Activated naive CD4-positive, alpha-beta T cell treated with anti-CD3 and anti-CD28 coated beads, Interleukin-2, amount 50 U/mL, for 24 hours (primary cell): ENCODE results near the gene POLL.
"Not testable (repeated sequence)": the region's sequence is repeated elsewhere in the genome, so short reads cannot be mapped to it uniquely, and the experiment has no call there.

ENCODE experiments used
- H3K27ac Mint-ChIP-seq: one replicate; pipeline ENCODE4 v1.8.0; 2021; ENCODE audit warnings: mild to moderate bottlenecking, mixed read lengths
- H3K27me3 Mint-ChIP-seq: one replicate; pipeline ENCODE4 v1.8.0; 2021; ENCODE audit warnings: mixed read lengths
- H3K36me3 Mint-ChIP-seq: one replicate; pipeline ENCODE4 v1.8.0; 2021; ENCODE audit warnings: mixed read lengths
- H3K4me1 Mint-ChIP-seq: one replicate; pipeline ENCODE4 v1.8.0; 2021; ENCODE audit warnings: mixed read lengths
- H3K4me3 Mint-ChIP-seq: one replicate; pipeline ENCODE4 v1.8.0; 2021; ENCODE audit warnings: mild to moderate bottlenecking, mixed read lengths
- H3K9me3 Mint-ChIP-seq: one replicate; pipeline ENCODE4 v1.8.0; 2021; ENCODE audit warnings: mixed read lengths

POLL gene

GRCh38 chr10:101615525-101616116, 27.6 kb upstream of the POLL start:
- H3K27ac Mint-ChIP-seq = no peak overlapping the region

GRCh38 chr10:101614663-101615524, 26.8 kb upstream of the POLL start:
- Mint-ChIP-seq H3K27me3 (no peaks in the 10 kb centered on the region), H3K4me3 (no peak overlapping the region), H3K9me3 (no peaks in the 10 kb centered on the region), H3K4me1 (peaks cover 4% of the 10 kb centered on the region), H3K27ac (no peak overlapping the region), H3K36me3 (peaks cover 4% of the 10 kb centered on the region)

More at GRCh38 chr10:101615525-101616116, 27.6 kb upstream of the POLL start:
- no peaks in the 10 kb centered on the region for H3K27me3 Mint-ChIP-seq
- H3K9me3 Mint-ChIP-seq = no peaks in the 10 kb centered on the region
- H3K36me3 Mint-ChIP-seq = peaks cover 4% of the 10 kb centered on the region
- no peak overlapping the region for H3K4me3 Mint-ChIP-seq
- peaks cover 4% of the 10 kb centered on the region for H3K4me1 Mint-ChIP-seq

GRCh38 chr10:101613646-101614045, 25.6 kb upstream of the POLL start:
- Mint-ChIP-seq H3K4me3 (no peak overlapping the region), H3K27me3 (no peaks in the 10 kb centered on the region), H3K4me1 (peaks cover 4% of the 10 kb centered on the region), H3K9me3 (no peaks in the 10 kb centered on the region), H3K36me3 (peaks cover 6% of the 10 kb centered on the region), H3K27ac (no peak overlapping the region)

GRCh38 chr10:101612872-101613271, 24.8 kb upstream of the POLL start:
- Mint-ChIP-seq H3K27me3 (no peaks in the 10 kb centered on the region), H3K4me1 (peaks cover 4% of the 10 kb centered on the region), H3K27ac (no peak overlapping the region), H3K36me3 (peaks cover 6% of the 10 kb centered on the region), H3K9me3 (no peaks in the 10 kb centered on the region), H3K4me3 (no peak overlapping the region)

GRCh38 chr10:101612086-101612485, 24.0 kb upstream of the POLL start:
- Mint-ChIP-seq H3K27me3 (no peaks in the 10 kb centered on the region), H3K9me3 (no peaks in the 10 kb centered on the region), H3K27ac (peak overlapping the region; percentile 12), H3K36me3 (peaks cover 3% of the 10 kb centered on the region), H3K4me1 (peaks cover 4% of the 10 kb centered on the region), H3K4me3 (no peak overlapping the region)

DNA sequence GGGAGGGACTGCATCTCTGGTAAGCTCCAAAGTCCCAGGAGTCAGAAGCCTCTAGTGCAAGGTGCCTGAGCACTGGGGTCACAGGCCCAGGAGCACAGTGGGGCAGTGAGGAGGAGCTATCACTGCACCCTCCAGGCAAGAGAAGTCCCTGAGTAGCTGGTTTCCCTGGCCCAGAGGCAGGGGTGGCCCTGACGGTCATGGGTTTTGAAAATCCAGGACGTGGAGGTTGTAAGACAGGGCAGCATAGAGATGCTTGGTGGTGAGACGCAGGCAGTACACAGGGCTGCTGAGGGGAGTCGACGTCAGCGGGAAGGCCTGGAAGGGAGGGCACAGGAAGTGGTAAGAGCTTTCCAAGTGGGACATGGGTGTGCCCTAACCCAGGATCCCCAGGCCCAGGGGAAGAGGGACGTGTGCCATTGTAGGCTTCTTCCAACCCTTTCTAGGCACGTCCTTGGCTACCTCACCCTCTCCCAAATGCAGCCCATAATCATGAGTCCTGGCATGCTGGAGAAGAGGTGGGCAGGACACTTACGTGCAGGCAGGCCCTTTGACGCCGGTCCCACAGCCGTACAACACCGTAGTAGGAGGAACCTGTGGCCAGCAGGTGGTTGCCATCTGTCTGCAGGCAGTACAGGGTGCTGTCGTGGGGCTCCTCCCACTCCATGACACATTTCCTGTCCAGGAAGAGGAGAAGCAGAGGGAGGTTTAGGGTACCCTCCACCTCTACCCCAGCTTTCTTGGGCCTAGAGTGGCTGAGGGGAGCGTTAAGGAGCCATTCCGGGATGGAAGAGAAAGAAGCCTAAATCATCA, 23.2 kb upstream of the POLL start:
- peak overlapping the region; percentile 68 for H3K27ac Mint-ChIP-seq
- no peak overlapping the region for H3K4me3 Mint-ChIP-seq
- H3K9me3 Mint-ChIP-seq = no peaks in the 10 kb centered on the region
- H3K27me3 Mint-ChIP-seq = no peaks in the 10 kb centered on the region
- peaks cover 3% of the 10 kb centered on the region for H3K36me3 Mint-ChIP-seq
- H3K4me1 Mint-ChIP-seq = peaks cover 4% of the 10 kb centered on the region

- Mint-ChIP-seq H3K9me3 (no peaks in the 10 kb centered on the region), H3K27me3 (no peaks in the 10 kb centered on the region), H3K4me3 (no peak overlapping the region), H3K36me3 (peaks cover 3% of the 10 kb centered on the region), H3K4me1 (peaks cover 4% of the 10 kb centered on the region), H3K27ac (no peak overlapping the region)
Observed at GRCh38 chr10:101609481-101609880, 21.4 kb upstream of the POLL start.

DNA sequence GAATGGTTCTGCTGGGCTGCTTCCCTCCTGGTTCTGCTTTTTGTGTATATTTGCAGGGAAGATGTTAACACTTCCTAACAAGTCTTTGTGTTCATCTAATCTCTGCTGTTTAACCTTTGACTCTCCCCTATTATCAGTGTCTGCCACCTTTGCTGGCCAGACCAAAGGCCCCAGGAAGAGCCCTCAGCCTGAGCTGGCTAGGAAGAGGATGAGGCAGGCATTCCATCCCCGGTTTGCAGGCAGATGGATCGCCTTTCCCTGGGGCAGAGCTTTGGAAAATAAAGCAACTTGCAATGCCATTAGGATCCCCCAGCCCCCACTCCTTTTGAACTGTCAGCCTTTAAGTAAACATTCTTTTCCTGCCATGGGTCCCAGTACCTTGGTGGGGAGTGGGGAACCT, 19.1 kb upstream of the POLL start:
- Mint-ChIP-seq H3K27me3 (no peaks in the 10 kb centered on the region), H3K36me3 (peaks cover 5% of the 10 kb centered on the region), H3K9me3 (no peaks in the 10 kb centered on the region), H3K4me1 (peaks cover 4% of the 10 kb centered on the region), H3K4me3 (no peak overlapping the region), H3K27ac (no peak overlapping the region)

DNA sequence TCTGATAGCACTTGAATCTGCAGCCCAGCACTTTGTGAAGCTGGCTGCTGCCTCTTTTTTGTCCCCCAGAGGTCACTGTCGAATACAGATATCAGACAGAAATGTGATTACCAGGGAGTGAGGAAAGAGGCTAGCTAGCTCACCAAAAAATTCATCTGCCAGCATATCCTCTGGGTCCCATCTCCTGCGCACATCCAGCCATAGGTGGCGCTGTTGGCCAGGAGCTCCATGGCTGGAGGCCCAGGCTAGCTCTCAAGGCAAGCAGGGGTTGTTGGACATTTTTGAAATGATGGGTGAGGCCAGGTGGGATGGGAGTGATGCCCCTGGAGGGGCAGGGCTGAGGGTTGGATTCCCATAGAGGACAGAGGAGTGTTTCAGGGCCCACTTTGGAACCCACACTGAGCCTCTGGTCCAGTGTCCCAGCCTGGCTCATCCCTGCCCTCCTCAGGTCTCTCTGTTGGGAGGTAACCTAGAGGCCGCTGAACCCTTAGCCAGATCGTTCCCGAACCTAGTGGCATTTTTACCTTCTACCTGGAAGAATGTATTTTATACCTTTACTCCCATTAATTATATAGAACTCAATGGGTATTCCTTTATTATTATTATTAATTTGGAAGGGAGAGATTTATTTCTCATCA, 14.8 kb upstream of the POLL start:
- Mint-ChIP-seq H3K4me3 (no peak overlapping the region), H3K9me3 (no peaks in the 10 kb centered on the region), H3K4me1 (no peaks in the 10 kb centered on the region), H3K27ac (peak overlapping the region; percentile 41), H3K36me3 (peaks cover 1% of the 10 kb centered on the region), H3K27me3 (no peaks in the 10 kb centered on the region)

- Mint-ChIP-seq H3K27me3 (no peaks in the 10 kb centered on the region), H3K4me1 (no peaks in the 10 kb centered on the region), H3K36me3 (peaks cover 1% of the 10 kb centered on the region), H3K27ac (no peak overlapping the region), H3K9me3 (no peaks in the 10 kb centered on the region), H3K4me3 (no peak overlapping the region)
Observed at GRCh38 chr10:101601541-101601940, 13.5 kb upstream of the POLL start.

DNA sequence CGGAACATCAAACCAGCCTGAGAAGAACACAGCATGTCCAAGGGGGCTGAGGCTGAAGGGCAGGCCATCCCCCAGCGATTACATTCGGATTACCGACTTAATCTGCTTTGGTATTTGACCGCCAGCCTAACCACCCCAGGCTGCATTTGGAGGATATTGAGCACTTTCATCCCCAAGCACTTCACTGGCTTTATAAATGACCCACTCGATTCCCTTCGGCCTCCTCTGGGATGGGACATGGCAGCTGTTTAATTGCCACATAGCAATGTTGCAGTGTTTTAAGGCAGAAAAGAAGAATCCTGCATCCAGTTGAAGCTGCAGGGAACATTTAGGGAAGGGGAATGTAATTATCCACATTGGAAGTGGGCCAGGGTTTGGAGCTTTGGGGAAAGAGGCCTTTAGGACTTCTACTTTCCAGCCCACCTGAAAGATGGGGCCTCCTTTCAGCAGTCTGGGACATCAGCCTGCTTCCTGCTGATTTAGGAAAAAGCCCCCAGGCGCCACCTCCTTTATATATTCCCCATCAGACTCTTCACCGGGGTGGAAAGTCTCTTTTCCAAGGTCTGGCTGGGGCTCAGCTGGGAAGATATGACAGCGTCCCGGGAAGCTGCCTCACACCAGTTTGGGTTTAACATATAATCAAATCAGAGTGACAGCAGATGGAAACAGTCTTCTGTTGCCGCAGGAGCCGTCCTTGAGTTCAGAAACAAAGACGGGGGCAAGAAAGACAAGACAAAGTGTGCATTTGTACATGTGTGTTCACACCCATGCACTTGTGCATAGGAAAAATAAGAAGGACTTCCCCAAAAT, 9.2 kb upstream of the POLL start:
- no peaks in the 10 kb centered on the region for H3K36me3 Mint-ChIP-seq
- H3K4me1 Mint-ChIP-seq = no peaks in the 10 kb centered on the region
- H3K27ac Mint-ChIP-seq = no peak overlapping the region
- no peaks in the 10 kb centered on the region for H3K27me3 Mint-ChIP-seq
- H3K4me3 Mint-ChIP-seq = no peak overlapping the region
- H3K9me3 Mint-ChIP-seq = no peaks in the 10 kb centered on the region

- Mint-ChIP-seq H3K4me1 (no peaks in the 10 kb centered on the region), H3K4me3 (no peak overlapping the region), H3K9me3 (no peaks in the 10 kb centered on the region), H3K27me3 (no peaks in the 10 kb centered on the region), H3K27ac (no peak overlapping the region), H3K36me3 (no peaks in the 10 kb centered on the region)
Observed at GRCh38 chr10:101595591-101596433, 7.8 kb upstream of the POLL start.

DNA sequence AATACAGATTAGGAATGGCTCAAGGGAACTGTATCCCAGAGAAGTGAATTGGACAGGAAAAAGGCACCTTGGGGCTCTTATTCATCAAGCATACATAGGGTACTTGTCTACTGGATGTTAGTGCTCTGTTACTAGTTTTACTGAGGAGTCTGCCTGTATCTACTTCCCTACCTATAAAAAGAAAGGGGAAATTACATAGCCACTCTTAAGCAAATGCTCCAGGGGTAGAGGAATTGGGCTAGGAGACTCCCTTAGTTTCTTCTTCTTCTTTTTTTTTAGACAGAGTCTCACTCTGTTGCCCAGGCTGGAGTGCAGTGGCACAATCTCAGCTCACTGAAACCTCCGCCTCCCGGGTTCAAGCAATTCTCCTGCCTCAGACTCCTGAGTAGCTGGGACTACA, 5.3 kb upstream of the POLL start:
- not testable (repeated sequence) for H3K27ac Mint-ChIP-seq, H3K27me3 Mint-ChIP-seq, H3K36me3 Mint-ChIP-seq, H3K4me3 Mint-ChIP-seq, H3K4me1 Mint-ChIP-seq, H3K9me3 Mint-ChIP-seq

- no peak overlapping the region for H3K27ac Mint-ChIP-seq
Observed at GRCh38 chr10:101588879-101589278, 822 bp upstream of the POLL start.

More at GRCh38 chr10:101588879-101589278, 822 bp upstream of the POLL start:
- no peaks in the 10 kb centered on the region for H3K27me3 Mint-ChIP-seq
- no peaks in the 10 kb centered on the region for H3K36me3 Mint-ChIP-seq
- H3K9me3 Mint-ChIP-seq = no peaks in the 10 kb centered on the region
- peak overlapping the region; percentile 95 for H3K4me3 Mint-ChIP-seq
- peaks cover 31% of the 10 kb centered on the region for H3K4me1 Mint-ChIP-seq
